GM19328 (cell line): ENCODE results near the gene ELP4.

Experiments
- ATAC-seq: cut with Tn5 transposase; IDR thresholded peaks from one replicate; pipeline ENCODE4 v1.9.1; 2021; ENCODE audit warnings: mild to moderate bottlenecking, moderate library complexity; ENCODE audit not compliant: unreplicated experiment

Gene ELP4

DNA sequence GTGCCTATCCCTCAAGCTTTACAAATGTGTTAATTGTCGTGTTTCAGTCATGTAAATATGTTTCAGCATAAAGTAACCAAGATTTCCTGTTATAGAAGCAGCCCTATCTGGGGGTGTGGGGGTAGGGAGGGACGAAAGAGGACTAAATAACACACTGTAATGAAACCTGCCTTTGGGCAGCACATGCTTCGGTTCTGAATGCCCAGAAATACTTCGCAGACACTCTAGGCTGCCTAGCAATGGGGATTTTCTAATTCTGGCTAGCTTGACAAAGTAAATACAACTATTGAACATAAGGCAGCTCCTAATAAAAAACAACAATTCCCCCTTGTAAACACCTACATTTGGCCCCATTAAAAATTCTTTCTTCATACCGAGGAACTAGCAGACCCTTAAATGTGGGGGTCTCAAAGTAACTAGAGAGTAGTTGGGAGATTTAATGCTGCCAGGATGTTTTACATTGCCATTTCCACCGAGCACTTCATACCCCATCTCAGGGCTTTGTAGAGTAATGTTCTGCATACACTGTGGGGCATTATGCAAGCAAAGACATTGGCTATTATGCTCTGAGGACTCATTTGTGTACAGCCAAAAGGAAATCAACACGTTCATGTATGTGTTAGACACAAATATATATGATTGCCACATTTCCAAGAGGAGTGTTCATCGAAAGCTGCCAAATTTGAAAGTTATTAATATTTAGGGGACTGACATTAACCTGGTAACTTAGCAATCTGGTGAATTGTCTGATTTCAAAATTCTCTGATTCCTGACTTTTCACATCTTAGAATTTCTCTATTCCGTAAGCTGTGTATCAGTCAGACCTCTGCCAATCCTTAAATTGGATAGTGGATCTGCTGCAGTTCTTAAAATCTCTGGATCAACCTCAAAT lies 259.4 kb downstream of the ELP4 start:
- ATAC-seq: no peak

GRCh38 chr11:31770011-31770700 lies 260.6 kb downstream of the ELP4 start:
- no peak for ATAC-seq

DNA sequence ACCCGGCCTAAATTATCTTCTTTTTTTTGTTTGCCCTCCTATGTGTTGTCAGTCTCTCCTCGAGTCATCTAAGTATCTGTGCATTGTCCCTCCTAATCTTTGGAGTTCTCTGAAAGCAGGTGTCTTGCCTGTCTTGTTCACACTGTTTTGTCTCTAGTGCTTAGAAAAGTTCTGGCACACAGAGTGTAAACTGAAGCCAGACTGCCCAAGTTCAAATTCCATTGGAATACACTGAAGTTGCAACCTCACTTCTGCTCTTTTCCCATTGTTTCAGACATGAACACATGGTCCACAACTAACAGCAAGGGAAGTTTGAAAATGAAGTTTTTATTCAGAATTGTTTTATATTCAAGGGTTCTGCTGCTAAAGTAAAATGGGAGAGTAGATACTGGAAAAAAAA lies 262.8 kb downstream of the ELP4 start:
- ATAC-seq: no peak

GRCh38 chr11:31779374-31779791 lies 269.8 kb downstream of the ELP4 start:
- ATAC-seq: no peak

GRCh38 chr11:31780078-31780477 lies 270.5 kb downstream of the ELP4 start:
- ATAC-seq: no peak

DNA sequence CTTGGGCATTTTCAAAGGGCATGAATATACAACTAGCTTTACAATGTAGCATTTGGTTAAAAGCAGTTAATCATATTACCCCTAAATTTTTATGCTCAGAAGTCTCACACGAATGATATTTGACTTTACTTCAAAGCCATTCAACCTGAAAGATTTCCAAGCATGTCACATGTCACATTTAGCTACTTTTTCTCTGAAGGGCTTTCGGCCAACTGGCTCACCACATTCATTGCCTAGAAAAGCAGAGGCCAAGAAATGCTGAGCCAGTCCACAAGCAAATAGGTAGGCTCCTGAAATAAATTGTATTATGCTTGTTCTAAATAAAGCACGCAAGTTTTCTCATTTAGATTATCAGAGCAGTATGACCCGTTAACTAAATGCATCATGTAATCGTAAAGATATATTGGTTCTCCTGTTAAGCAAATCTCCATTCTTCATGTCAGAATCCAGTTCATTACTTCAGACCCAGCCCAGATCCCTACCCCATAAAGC lies 271.0 kb downstream of the ELP4 start:
- ATAC-seq: no peak

GRCh38 chr11:31782257-31782656 lies 272.7 kb downstream of the ELP4 start:
- no peak for ATAC-seq

DNA sequence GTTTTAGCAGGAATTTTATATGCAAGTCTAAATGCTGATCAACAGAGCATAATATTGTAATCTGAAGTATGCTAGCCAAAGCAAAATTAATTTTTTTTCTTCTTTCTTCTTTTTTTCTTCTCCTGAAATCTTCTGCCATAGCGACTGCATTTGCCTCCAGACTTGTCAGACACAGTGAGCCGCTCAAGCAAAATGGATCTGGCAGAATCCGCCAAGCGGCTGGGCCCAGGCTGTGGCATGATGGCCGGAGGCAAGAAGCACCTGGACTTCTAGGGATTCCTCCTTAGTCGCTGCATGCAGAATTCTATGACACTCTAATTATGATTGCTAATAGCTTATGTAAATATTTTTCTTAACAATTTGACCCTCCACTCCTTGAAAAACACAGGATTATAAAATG lies 273.7 kb downstream of the ELP4 start:
- no peak for ATAC-seq

DNA sequence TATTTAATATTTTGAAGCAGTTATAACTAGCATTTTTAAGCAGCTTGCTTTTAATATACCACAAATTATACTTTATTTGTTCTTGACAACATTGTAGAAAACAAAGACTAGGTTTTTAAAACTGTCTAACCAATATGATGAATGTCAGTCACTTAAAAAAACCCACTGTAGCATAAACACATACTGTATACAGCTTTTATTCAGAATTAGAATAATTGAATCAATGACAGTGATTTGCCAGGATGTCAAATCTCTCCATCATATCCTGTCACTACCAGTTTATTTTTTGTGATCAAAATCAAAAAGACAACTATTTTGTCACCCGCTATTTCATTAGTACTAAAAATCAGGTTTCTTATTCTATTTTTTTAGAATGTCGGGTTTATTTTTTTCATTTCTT lies 275.0 kb downstream of the ELP4 start:
- ATAC-seq: no peak

GRCh38 chr11:31786996-31787685 lies 277.6 kb downstream of the ELP4 start:
- ATAC-seq: no peak

- ATAC-seq: no peak
These were observed 278.5 kb downstream of the ELP4 start for GRCh38 chr11:31788085-31788484.

DNA sequence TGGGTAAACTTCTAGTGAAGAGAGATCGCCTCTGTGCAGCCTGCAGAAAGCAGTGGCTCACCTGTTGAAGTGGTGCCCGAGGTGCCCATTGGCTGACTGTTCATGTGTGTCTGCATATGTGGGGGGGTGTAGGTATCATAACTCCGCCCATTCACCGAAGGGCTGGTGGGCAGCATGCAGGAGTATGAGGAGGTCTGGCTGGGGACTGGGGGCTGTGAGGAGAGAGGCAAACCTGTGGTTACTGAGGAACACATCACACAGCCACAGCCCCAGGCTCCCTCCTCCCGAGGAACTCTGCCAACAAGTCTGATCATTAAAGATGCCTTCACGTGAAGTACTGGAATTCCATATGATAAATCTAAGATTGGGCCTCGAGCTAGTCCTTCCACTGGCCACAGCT lies 281.1 kb downstream of the ELP4 start:
- no peak for ATAC-seq

- ATAC-seq: no peak
These were observed 282.5 kb downstream of the ELP4 start for GRCh38 chr11:31792036-31792435.

- ATAC-seq: no peak
These were observed 282.9 kb downstream of the ELP4 start for GRCh38 chr11:31792456-31792855.

DNA sequence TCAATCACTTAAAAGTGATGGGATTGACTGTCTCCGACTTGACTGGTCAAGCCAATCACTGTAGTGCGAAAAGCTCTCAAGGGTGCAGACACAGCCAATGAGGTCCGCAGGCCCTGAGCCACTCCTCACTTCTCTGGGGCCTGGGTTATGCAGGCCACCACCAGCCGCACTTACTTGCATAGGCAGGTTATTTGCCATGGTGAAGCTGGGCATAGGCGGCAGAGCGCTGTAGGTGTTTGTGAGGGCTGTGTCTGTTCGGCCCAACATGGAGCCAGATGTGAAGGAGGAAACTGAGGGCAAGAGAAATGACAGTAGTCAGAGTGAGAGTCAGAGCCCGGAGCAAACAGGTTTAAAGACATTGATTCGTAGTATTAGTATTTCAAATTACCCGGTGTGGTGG lies 283.7 kb downstream of the ELP4 start:
- no peak for ATAC-seq

DNA sequence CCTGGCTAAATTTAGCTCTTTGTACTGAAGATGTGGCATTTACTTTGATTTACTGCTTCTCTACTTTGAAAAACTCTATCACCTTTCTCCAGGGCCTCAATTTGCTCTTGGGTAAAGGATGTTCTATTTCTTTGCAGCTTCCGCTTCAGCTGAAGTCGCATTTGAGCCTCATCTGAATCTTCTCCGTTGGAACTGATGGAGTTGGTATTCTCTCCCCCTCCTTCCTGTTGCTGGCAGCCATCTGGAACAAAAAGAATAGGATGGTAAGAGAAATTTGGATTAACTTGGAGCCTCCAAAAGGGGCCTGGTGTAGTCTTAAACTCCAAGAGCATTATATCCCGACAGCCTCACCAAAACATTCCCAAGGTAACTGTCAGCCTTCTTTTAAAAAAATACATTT lies 285.0 kb downstream of the ELP4 start:
- ATAC-seq: no peak

- no peak for ATAC-seq
These were observed 286.3 kb downstream of the ELP4 start for GRCh38 chr11:31795706-31796498.

GRCh38 chr11:31796499-31797189 lies 287.1 kb downstream of the ELP4 start:
- no peak for ATAC-seq

DNA sequence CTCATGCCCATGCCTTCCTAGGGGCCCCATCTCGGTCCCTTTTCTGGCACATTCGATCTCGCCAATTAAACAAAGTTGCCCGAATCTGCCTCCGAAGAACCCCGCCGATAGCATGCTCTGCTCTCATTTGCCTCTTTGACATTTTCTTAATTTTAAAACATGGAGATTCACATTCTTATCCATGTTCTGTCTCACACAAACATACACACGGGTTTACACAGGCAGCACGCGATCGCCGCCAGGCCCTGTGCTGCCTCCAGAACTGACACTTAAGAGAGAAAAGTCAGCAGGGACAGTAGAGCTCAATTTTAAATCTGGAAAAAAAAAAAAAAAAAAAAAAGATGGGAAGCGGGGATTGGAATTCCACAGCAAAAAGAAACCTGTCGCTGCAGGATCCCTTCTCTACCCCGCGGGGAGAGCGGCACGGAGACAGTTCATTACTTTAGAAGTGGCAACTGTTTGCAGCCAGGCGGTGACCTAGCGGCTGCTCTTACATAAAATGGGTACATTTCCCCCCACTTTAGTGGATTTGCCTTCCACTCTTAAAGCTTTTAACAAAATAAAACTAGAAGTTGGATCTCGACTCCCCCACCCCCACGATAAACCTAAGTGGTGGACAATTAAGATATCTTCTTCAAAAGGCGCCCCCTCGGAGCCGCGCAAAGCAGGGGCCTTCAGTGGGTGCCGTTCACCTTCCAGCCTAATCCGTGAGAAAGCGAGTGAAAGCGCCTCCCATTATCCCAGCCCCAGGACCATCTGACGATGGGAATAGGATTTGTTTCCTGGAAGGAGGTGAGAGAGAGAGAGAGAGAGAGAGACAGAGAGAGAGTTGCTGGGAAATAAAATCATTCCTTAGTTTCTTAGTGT lies 287.9 kb downstream of the ELP4 start:
- no peak for ATAC-seq
